CD8-positive, alpha-beta memory T cell (primary cell): ENCODE measurements around the gene WFDC12. TPM values are rescaled to one million over a fixed set of nuclear protein-coding genes. Genes with fewer than 3 reads are reported as not detected.

Source experiments
- CTCF ChIA-PET: fragments of 350-600 bp; sonication (Branson Sonifier 250); formaldehyde crosslinking; loops from one replicate; lab custom pipeline; 2021; ENCODE audit warnings: antibody characterized with exemption; lab: Charles Lee
- POLR2A ChIA-PET: fragments of 350-600 bp; sonication (Branson Sonifier 250); formaldehyde crosslinking; loops from one replicate; lab custom pipeline; 2021; ENCODE audit warnings: antibody characterized with exemption; lab: Charles Lee
- DNase-seq, 5 donors: peaks; one replicate each; pipeline versions ENCODE4 v3.0.0 to v3.0.0-alpha.2; 2020 to 2022; ENCODE audit warnings: mixed read lengths in 1 of 5
- H3K27ac ChIP-seq: one replicate; pipeline ENCODE4 v1.7.0; 2013; ENCODE audit warnings: low read depth, mild to moderate bottlenecking, low read length, moderate library complexity
- H3K27me3 ChIP-seq: 2 replicates; pipeline ENCODE4 v1.7.0; 2013; ENCODE audit warnings: low read length, mild to moderate bottlenecking; ENCODE audit not compliant: insufficient read depth, poor library complexity, severe bottlenecking
- H3K36me3 ChIP-seq: 2 replicates; pipeline ENCODE4 v1.7.0; 2013; ENCODE audit warnings: mild to moderate bottlenecking, low read length, moderate library complexity; ENCODE audit not compliant: insufficient read depth
- H3K4me1 ChIP-seq: 2 replicates; pipeline ENCODE4 v1.7.0; 2013; ENCODE audit warnings: mild to moderate bottlenecking, low read length, moderate library complexity; ENCODE audit not compliant: insufficient read depth
- H3K4me3 ChIP-seq: 2 replicates; pipeline ENCODE4 v1.7.0; 2013; ENCODE audit warnings: mild to moderate bottlenecking, low read length
- H3K9me3 ChIP-seq: 2 replicates; pipeline ENCODE4 v1.7.0; 2013; ENCODE audit warnings: mild to moderate bottlenecking, low read length
- H3K27ac Mint-ChIP-seq, 8 donors: one replicate each; pipeline ENCODE4 v1.8.0; 2020 to 2021; ENCODE audit warnings: mixed read lengths in 8 of 8, mild to moderate bottlenecking in 6 of 8, inconsistent platforms in 3 of 8, moderate library complexity in 3 of 8
- H3K27me3 Mint-ChIP-seq, 2 donors: one replicate each; pipeline ENCODE4 v1.8.0; 2020 to 2021; ENCODE audit warnings: mixed read lengths in 2 of 2, mild to moderate bottlenecking in 1 of 2, moderate library complexity in 1 of 2
- H3K36me3 Mint-ChIP-seq, 3 donors: one replicate each; pipeline ENCODE4 v1.8.0; 2020 to 2021; ENCODE audit warnings: mixed read lengths in 3 of 3, inconsistent platforms in 1 of 3, mild to moderate bottlenecking in 1 of 3
- H3K4me1 Mint-ChIP-seq, 3 donors: one replicate each; pipeline ENCODE4 v1.8.0; 2020 to 2021; ENCODE audit warnings: mixed read lengths in 3 of 3, inconsistent platforms in 1 of 3, mild to moderate bottlenecking in 1 of 3
- H3K4me3 Mint-ChIP-seq, 7 donors: one replicate each; pipeline ENCODE4 v1.8.0; 2020 to 2021; ENCODE audit warnings: mixed read lengths in 7 of 7, mild to moderate bottlenecking in 6 of 7, moderate library complexity in 4 of 7, inconsistent platforms in 2 of 7
- H3K9me3 Mint-ChIP-seq, 5 donors: one replicate each; pipeline ENCODE4 v1.8.0; 2020 to 2022; ENCODE audit warnings: mixed read lengths in 5 of 5, mild to moderate bottlenecking in 3 of 5, moderate library complexity in 2 of 5, inconsistent platforms in 1 of 5
- polyA plus RNA-seq: library from polyadenylated mRNA; unstranded; fragments of 300-500 nt; fragmentation: Illumina TruSeq; gene quantifications from one replicate; pipeline ENCODE4 v1.2.3, GENCODE V29; 2021
- total RNA-seq, 2 experiments: library from RNA; stranded (reverse); gene quantifications; one replicate each; pipeline ENCODE4 v1.2.3, GENCODE V29; 2021

Gene WFDC12
- total and polyA plus RNA-seq, 3 experiments from 2014 or later = not detected

- no peak for DNase-seq
- no peaks in the 10 kb centered on the region for H3K9me3 Mint-ChIP-seq
- H3K4me3 Mint-ChIP-seq = no peak overlapping the region
- no peaks in the 10 kb centered on the region for H3K27me3 ChIP-seq
- H3K4me1 Mint-ChIP-seq = peaks cover 5 to 14% (median 8%) of the 10 kb centered on the region in 3 donors
- CTCF ChIA-PET = interaction anchor here (1.1 to 1.3 kb wide), 2 partner anchors 10 to 17 kb away, joined by 5 read pairs; no protein-coding TSS in a partner anchor
- H3K27ac Mint-ChIP-seq = peak overlapping the region in 1 of 8 donors; percentile 42
- no peaks in the 10 kb centered on the region for H3K36me3 Mint-ChIP-seq
- H3K4me3 ChIP-seq = no peak overlapping the region
- H3K9me3 ChIP-seq = no peaks in the 10 kb centered on the region
- POLR2A ChIA-PET = interaction anchor here (0.5 kb wide), 1 partner anchor 125 kb away, joined by 3 read pairs; no protein-coding TSS in a partner anchor
- H3K27ac ChIP-seq = no peak overlapping the region
- H3K27me3 Mint-ChIP-seq = peaks cover 9 to 14% of the 10 kb centered on the region in 2 donors
- no peaks in the 10 kb centered on the region for H3K36me3 ChIP-seq
- no peaks in the 10 kb centered on the region for H3K4me1 ChIP-seq
These were observed 10.4 kb downstream of the WFDC12 start for GRCh38 chr20:45113865-45114264.

GRCh38 chr20:45112754-45113153 lies 11.5 kb downstream of the WFDC12 start:
- Mint-ChIP-seq H3K9me3 (no peaks in the 10 kb centered on the region), H3K27ac (peak overlapping the region in 1 of 8 donors; percentile 46), H3K4me1 (peaks cover 5 to 14% (median 8%) of the 10 kb centered on the region in 3 donors), H3K27me3 (peaks cover 14 to 15% of the 10 kb centered on the region in 2 donors), H3K36me3 (no peaks in the 10 kb centered on the region), H3K4me3 (no peak overlapping the region)
- no peaks in the 10 kb centered on the region for H3K9me3 ChIP-seq
- ChIA-PET CTCF (interaction anchor here (1.0 to 4.3 kb wide), 7 partner anchors 8 to 176 kb away, joined by 3 to 18 read pairs (median 3); no protein-coding TSS in a partner anchor), POLR2A (no interaction called here)
- H3K27ac ChIP-seq = no peak overlapping the region
- H3K36me3 ChIP-seq = no peaks in the 10 kb centered on the region
- H3K27me3 ChIP-seq = no peaks in the 10 kb centered on the region
- H3K4me3 ChIP-seq = no peak overlapping the region
- no peak for DNase-seq
- H3K4me1 ChIP-seq = no peaks in the 10 kb centered on the region

GRCh38 chr20:45111799-45112471 lies 12.3 kb downstream of the WFDC12 start:
- peaks cover 5 to 14% (median 8%) of the 10 kb centered on the region in 3 donors for H3K4me1 Mint-ChIP-seq
- Histone ChIP-seq H3K4me3 (no peak overlapping the region), H3K27ac (no peak overlapping the region), H3K4me1 (no peaks in the 10 kb centered on the region), H3K9me3 (no peaks in the 10 kb centered on the region), H3K36me3 (no peaks in the 10 kb centered on the region), H3K27me3 (no peaks in the 10 kb centered on the region)
- H3K36me3 Mint-ChIP-seq = no peaks in the 10 kb centered on the region
- ChIA-PET POLR2A (no interaction called here), CTCF (interaction anchor here (0.9 to 4.3 kb wide), 9 partner anchors 9 to 175 kb away, joined by 3 to 18 read pairs (median 3); no protein-coding TSS in a partner anchor)
- H3K4me3 Mint-ChIP-seq = no peak overlapping the region
- peaks cover 11 to 14% of the 10 kb centered on the region in 2 donors for H3K27me3 Mint-ChIP-seq
- no peak overlapping the region for H3K27ac Mint-ChIP-seq
- no peaks in the 10 kb centered on the region for H3K9me3 Mint-ChIP-seq
- no peak for DNase-seq

- no peaks in the 10 kb centered on the region for H3K36me3 ChIP-seq
- Mint-ChIP-seq H3K4me3 (no peak overlapping the region), H3K9me3 (no peaks in the 10 kb centered on the region), H3K36me3 (no peaks in the 10 kb centered on the region), H3K27me3 (peaks cover 11 to 17% of the 10 kb centered on the region in 2 donors), H3K27ac (peak overlapping the region in 1 of 8 donors; percentile 26), H3K4me1 (peaks cover 5 to 14% (median 8%) of the 10 kb centered on the region in 3 donors)
- no peak overlapping the region for H3K4me3 ChIP-seq
- DNase-seq = no peak
- no peaks in the 10 kb centered on the region for H3K4me1 ChIP-seq
- CTCF ChIA-PET = interaction anchor here (0.9 to 4.3 kb wide), 7 partner anchors 8 to 439 kb away, joined by 3 to 18 read pairs (median 3); no protein-coding TSS in a partner anchor
- POLR2A ChIA-PET = no interaction called here
- H3K27ac ChIP-seq = no peak overlapping the region
- H3K9me3 ChIP-seq = no peaks in the 10 kb centered on the region
- no peaks in the 10 kb centered on the region for H3K27me3 ChIP-seq
These were observed 13.0 kb downstream of the WFDC12 start for GRCh38 chr20:45111285-45111684.

- Histone ChIP-seq H3K4me3 (no peak overlapping the region), H3K36me3 (no peaks in the 10 kb centered on the region), H3K4me1 (no peaks in the 10 kb centered on the region), H3K27me3 (no peaks in the 10 kb centered on the region), H3K27ac (no peak overlapping the region), H3K9me3 (no peaks in the 10 kb centered on the region)
- Mint-ChIP-seq H3K27me3 (peaks cover 10 to 17% of the 10 kb centered on the region in 2 donors), H3K4me3 (no peak overlapping the region), H3K9me3 (no peaks in the 10 kb centered on the region), H3K4me1 (peaks cover 5 to 9% (median 8%) of the 10 kb centered on the region in 3 donors), H3K27ac (no peak overlapping the region), H3K36me3 (no peaks in the 10 kb centered on the region)
- CTCF ChIA-PET = interaction anchor here (1.2 to 4.3 kb wide), 3 partner anchors 14 to 438 kb away, joined by 3 to 18 read pairs (median 3); no protein-coding TSS in a partner anchor
- POLR2A ChIA-PET = no interaction called here
- no peak for DNase-seq
These were observed 14.0 kb downstream of the WFDC12 start for GRCh38 chr20:45110301-45110700.

GRCh38 chr20:45109634-45110033 lies 14.6 kb downstream of the WFDC12 start:
- ChIA-PET CTCF (interaction anchor here (1.2 to 4.3 kb wide), 2 partner anchors 13 to 66 kb away, joined by 3 to 18 read pairs; no protein-coding TSS in a partner anchor), POLR2A (no interaction called here)

GRCh38 chr20:45105317-45105716 lies 18.9 kb downstream of the WFDC12 start:
- Histone ChIP-seq H3K4me3 (no peak overlapping the region), H3K27ac (no peak overlapping the region), H3K27me3 (peaks cover 4% of the 10 kb centered on the region), H3K9me3 (no peaks in the 10 kb centered on the region), H3K4me1 (no peaks in the 10 kb centered on the region), H3K36me3 (no peaks in the 10 kb centered on the region)
- Mint-ChIP-seq H3K9me3 (no peaks in the 10 kb centered on the region), H3K4me3 (no peak overlapping the region), H3K4me1 (peaks cover 2 to 7% (median 4%) of the 10 kb centered on the region in 3 donors), H3K27ac (no peak overlapping the region), H3K36me3 (peaks cover 0 to 4% (median 0%) of the 10 kb centered on the region in 3 donors), H3K27me3 (peaks cover 14 to 45% of the 10 kb centered on the region in 2 donors)
- no peak for DNase-seq
- ChIA-PET POLR2A (no interaction called here), CTCF (interaction anchor here (4.5 kb wide), 1 partner anchor 9 kb away, joined by 26 read pairs; no protein-coding TSS in a partner anchor)

More at GRCh38 chr20:45109634-45110033, 14.6 kb downstream of the WFDC12 start:
- Histone ChIP-seq H3K9me3 (no peaks in the 10 kb centered on the region), H3K27me3 (no peaks in the 10 kb centered on the region), H3K4me1 (no peaks in the 10 kb centered on the region), H3K36me3 (no peaks in the 10 kb centered on the region), H3K27ac (no peak overlapping the region), H3K4me3 (no peak overlapping the region)
- no peaks in the 10 kb centered on the region for H3K36me3 Mint-ChIP-seq
- H3K9me3 Mint-ChIP-seq = no peaks in the 10 kb centered on the region
- DNase-seq = no peak
- H3K4me3 Mint-ChIP-seq = no peak overlapping the region
- H3K4me1 Mint-ChIP-seq = peaks cover 2 to 3% (median 2%) of the 10 kb centered on the region in 3 donors
- no peak overlapping the region for H3K27ac Mint-ChIP-seq
- H3K27me3 Mint-ChIP-seq = peaks cover 9 to 19% of the 10 kb centered on the region in 2 donors

GRCh38 chr20:45104786-45105185 lies 19.5 kb downstream of the WFDC12 start:
- H3K9me3 ChIP-seq = no peaks in the 10 kb centered on the region
- DNase-seq = no peak
- no peak overlapping the region for H3K27ac ChIP-seq
- Mint-ChIP-seq H3K27me3 (peaks cover 19 to 50% of the 10 kb centered on the region in 2 donors), H3K27ac (no peak overlapping the region), H3K9me3 (no peaks in the 10 kb centered on the region), H3K36me3 (peaks cover 0 to 4% (median 0%) of the 10 kb centered on the region in 3 donors), H3K4me1 (peaks cover 2 to 12% (median 4%) of the 10 kb centered on the region in 3 donors), H3K4me3 (no peak overlapping the region)
- POLR2A ChIA-PET = no interaction called here
- peaks cover 9% of the 10 kb centered on the region for H3K27me3 ChIP-seq
- CTCF ChIA-PET = interaction anchor here (4.5 kb wide), 1 partner anchor 8 kb away, joined by 26 read pairs; no protein-coding TSS in a partner anchor
- H3K4me1 ChIP-seq = no peaks in the 10 kb centered on the region
- H3K36me3 ChIP-seq = no peaks in the 10 kb centered on the region
- no peak overlapping the region for H3K4me3 ChIP-seq
